Measurements from ENCODE around the gene ENOPH1.
"Not testable (repeated sequence)": the region's sequence is repeated elsewhere in the genome, so short reads cannot be mapped to it uniquely, and the experiment has no call there.

Gene ENOPH1

DNA sequence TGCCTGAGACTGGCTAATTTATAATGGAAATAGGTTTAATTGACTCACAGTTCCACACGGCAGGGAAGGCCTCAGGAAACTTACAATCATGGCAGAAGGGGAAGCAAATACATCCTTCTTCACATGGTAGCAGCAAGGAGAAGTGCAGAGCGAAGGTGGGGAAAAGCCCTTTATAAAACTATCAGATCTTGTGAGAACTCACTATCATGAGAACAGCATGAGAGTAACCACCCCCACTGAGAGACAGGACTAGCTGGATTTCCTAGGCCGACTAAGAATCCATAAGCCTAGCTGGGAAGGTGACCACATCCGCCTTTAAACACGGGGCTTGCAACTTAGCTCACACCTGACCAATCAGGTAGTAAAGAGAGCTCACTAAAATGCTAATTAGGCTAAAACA lies 42.7 kb downstream of the ENOPH1 start:
- DNase-seq (ENCODE audit: low spot score): not testable (repeated sequence)

GRCh38 chr4:82473621-82474164 lies 43.3 kb downstream of the ENOPH1 start:
- DNase-seq (ENCODE audit: low spot score): no peak

- not testable (repeated sequence) for DNase-seq (ENCODE audit: low spot score)
Measured at GRCh38 chr4:82475931-82476330, 45.5 kb downstream of the ENOPH1 start.

- DNase-seq (ENCODE audit: low spot score): not testable (repeated sequence)
Measured at GRCh38 chr4:82477469-82477868, 47.1 kb downstream of the ENOPH1 start.

- no peak for DNase-seq (ENCODE audit: low spot score)
Measured at GRCh38 chr4:82479562-82479961, 49.2 kb downstream of the ENOPH1 start.

- DNase-seq (ENCODE audit: low spot score): no peak
Measured at GRCh38 chr4:82480771-82481505, 50.5 kb downstream of the ENOPH1 start.

GRCh38 chr4:82481506-82481840 lies 51.1 kb downstream of the ENOPH1 start:
- no peak for DNase-seq (ENCODE audit: low spot score)

DNA sequence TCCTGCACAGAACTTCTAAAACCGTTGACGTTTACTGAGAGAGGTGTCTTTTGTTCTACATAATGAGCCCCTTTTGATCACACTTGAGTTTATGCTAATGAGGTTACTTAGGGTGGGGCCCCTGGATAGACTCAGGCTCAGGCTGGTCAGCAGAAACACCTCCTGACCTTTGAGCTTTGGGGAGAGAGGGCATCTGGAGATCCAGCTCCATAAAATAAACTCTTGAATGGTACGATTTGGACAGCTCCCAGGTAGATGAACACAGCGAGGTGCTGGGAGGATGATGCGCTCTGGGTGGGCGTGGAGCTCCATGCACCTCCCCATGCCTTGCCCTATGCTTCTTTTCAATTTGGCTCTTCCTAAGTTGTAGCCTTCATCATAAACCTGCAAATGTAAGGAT lies 52.0 kb downstream of the ENOPH1 start:
- DNase-seq (ENCODE audit: low spot score): no peak

- no peak for DNase-seq (ENCODE audit: low spot score)
Measured at GRCh38 chr4:82484996-82485783, 54.8 kb downstream of the ENOPH1 start.

- DNase-seq (ENCODE audit: low spot score): no peak
Measured at GRCh38 chr4:82489076-82489475, 58.7 kb downstream of the ENOPH1 start.

- no peak for DNase-seq (ENCODE audit: low spot score)
Measured at GRCh38 chr4:82489987-82490386, 59.6 kb downstream of the ENOPH1 start.

DNA sequence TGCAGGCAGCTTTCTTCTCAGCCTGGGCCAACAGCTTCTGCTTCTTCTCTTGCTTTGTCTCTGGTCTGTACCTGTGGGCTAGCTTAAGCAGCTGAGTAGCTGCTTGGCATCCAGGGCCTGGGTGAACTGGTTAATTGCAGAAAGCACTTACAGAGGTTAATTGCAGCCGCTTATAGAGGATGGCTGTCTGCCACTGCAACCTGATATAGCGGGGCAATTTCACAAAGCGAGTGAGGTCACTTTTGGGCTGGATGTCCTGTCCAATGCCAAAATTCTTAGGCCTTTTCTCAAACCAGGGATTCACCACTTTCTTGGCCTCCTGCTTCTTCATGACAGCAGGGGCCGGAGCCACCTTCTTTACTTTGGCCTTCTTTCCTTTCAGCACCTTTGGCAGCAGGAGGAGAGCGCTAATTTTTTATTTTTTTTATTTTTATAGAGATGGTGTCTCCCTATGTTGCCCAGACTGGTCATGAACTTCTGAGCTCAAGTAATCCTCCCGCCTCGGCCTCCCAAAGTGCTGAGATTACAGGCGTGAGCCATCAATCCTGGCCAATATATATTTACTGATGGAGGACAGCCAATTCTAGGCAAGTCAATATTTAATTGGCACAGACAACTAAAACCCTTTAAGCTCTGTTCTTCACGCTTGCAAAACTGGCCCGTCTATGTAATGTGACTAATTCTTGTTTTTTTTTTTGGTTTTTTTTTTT lies 61.0 kb downstream of the ENOPH1 start:
- no peak for DNase-seq (ENCODE audit: low spot score)

DNA sequence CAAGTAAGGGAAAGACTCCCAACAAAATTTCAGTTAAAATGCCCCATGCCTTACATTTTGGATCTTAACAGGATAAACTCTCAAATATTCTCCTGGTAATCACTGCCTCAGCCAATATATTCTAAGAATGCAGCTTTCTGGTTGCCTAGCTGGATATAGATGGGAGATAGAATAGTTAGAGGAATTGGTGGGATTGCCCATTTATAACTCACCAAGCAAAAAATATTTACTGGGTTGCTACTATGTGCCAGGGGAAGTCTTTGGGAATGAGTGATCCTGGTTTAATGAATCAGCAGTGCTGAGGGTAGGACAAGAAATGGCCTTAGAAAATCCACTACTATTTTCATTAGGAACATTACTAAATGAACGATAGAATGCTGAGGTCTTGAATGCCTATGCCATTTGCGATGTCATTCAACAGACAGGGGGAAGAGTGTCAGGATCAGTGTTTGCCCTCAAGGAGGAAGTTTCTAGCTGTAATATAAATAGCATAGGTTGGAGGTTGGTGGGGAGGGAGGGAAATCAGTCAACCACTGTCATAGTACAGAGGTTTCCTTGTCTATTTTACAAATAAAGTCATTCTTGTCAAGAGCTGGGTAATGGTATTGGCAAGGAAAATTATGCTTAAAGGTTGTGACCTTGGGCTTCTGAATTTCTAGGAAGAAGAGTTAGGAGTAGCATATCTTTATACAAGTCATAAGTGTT lies 63.5 kb downstream of the ENOPH1 start:
- DNase-seq (ENCODE audit: low spot score): no peak

- DNase-seq (ENCODE audit: low spot score): no peak
Measured at GRCh38 chr4:82495666-82496065, 65.3 kb downstream of the ENOPH1 start.

DNA sequence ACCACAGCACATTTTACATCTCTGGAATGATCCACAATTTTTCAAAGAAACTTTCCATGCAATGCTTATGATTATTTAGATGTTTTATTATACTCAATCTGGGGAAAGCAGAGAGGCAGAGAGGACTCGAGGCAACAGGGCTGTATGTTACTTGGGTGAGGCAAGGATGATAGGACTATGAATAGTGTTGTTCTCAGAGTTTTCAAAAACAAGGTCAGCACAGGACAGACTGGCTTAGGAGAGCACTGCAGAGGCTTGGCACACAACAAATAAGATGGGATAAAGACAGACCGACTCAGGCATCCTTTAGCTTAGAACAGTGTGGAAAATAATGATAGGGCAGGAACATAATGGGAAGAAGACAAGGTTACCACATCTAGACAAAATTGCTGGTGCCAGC lies 66.0 kb downstream of the ENOPH1 start:
- no peak for DNase-seq (ENCODE audit: low spot score)

DNA sequence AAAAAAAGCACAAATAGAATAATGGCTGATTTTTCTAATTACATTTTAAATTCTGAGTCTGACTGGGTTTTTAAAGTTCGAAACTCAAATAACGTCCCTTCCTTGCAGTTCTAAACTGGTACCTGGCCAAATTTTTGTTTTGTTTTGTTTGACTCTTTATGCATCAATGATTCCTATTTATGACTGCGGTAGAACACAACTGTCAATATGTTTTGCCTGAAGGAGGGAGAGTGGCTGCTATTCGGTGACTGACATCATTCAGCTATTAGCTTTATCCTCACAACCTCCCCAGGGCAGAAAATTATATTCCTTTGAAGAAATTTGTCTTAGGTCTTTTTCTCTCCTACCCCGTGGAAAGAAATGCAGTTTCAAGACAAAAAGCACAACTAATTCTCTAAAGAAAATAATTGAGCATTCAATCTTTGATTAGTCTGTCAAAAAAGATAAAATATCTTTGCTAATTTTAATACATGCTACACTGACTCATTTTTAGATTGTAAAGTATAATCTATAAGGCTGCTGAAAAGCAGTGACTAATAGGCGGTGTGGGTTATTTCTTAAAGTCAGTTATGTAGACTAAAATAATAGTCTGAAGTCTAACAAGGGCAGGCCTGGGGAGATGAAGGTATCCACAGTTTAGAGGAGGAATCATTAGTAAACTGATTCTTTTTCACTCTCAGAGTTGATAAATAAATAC lies 69.5 kb downstream of the ENOPH1 start:
- DNase-seq (ENCODE audit: low spot score): no peak

- no peak for DNase-seq (ENCODE audit: low spot score)
Measured at GRCh38 chr4:82500435-82501153, 70.2 kb downstream of the ENOPH1 start.

- DNase-seq (ENCODE audit: low spot score): no peak
Measured at GRCh38 chr4:82501154-82501442, 70.7 kb downstream of the ENOPH1 start.

DNA sequence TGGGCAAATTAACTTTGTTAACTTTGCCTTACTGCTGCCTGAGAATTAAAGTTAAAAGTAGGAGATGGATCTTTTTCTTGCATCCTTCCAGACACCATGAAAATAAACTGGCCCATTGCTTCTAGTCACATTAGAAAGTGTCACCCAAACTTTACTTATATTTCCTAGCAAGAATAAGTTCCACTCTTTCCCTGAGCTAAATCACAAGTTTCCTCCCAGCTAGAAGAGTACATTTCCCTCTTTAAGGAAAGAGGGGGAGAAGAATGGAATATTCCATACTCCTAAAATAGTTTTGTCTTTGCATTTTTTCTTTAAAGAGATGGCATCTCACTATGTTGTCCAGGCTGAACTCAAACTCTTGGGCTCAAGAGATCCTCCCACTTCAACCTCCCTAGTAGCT lies 77.6 kb downstream of the ENOPH1 start:
- no peak for DNase-seq (ENCODE audit: low spot score)

DNA sequence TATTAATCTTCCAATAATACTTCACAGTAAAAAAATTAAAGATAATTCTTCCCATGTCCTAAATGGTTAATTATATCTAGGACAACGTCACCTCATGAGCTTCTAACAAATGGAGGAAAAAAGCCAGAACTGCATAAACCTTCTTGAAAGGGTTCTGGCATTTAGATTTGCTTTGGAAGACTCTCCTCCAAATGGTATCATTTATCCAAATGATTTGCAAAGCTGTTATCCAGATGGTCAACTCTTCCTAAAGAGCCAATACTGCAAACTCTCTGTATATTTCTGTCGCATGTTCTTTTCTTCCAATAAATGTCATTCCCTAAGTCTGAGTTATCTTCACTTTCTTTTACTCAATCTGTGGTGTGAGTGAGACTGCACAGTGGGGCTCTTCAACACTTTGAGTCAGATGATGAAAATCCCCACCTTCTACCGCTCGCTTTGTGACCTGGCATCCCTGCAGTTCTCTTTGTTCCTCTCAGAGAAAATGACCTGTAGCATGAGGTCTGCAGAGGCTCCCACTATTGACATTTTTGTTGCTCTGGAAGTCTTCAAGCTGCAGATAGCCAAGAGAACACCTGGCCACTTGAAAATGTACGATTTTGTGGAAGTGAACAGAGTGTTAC lies 78.5 kb downstream of the ENOPH1 start:
- no peak for DNase-seq (ENCODE audit: low spot score)

DNA sequence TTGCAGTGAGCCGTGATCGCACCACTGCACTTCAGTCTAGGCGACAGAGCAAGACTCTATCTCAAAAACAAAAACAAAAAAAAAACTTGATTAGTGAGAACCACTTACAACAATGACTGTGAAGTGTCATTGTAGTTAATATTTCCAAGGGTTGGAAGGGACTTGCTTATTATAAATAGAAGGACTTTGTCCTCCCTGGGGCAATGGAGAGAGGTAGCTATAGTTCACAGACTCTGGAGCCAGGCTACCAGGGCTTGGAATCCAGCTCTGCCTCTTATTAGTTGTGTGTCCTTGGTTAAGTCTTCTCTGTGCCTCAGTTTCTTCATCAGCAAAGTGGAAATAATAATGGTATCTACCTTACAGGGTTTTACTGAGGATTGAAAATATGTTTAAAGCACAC lies 79.8 kb downstream of the ENOPH1 start:
- DNase-seq (ENCODE audit: low spot score): no peak
